ENCODE results near the gene RGS14.
"Not testable (repeated sequence)": the region's sequence is repeated elsewhere in the genome, so short reads cannot be mapped to it uniquely, and the experiment has no call there.

Gene RGS14

DNA sequence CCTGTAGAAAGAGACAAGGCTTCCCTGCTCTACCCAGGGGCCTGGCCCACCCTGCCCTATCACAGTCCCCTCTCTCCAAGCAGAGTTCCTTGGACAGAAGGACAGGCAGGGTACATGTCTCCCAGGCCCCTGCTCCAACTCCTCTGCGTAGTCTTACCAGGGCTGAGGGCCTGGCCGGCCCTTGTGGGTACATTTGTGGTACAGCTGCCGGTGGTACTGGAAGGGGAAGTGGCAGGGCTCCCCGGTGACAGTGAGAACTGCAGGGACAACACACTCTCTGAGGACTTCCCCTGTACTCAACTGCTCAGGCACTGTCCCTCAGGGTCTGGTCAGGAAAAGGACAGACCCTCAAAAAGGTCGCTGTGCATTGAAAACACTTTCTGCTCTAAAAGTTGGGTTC lies 48.1 kb downstream of the RGS14 start:
- Histone ChIP-seq H3K9ac (ENCODE audit: low read length in 2 of 2) (no peak overlapping the region), H3K4me3 (ENCODE audit: low read length in 2 of 2) (no peak overlapping the region), H3K27ac (ENCODE audit: low read length) (no peak overlapping the region), H3K36me3 (ENCODE audit: control insufficient read depth in 2 of 2, insufficient read depth in 2 of 2, low read length in 2 of 2) (no peaks in the 10 kb centered on the region), H3K27me3 (ENCODE audit: control insufficient read depth in 1 of 2, insufficient read depth in 2 of 2, low read length in 2 of 2) (peaks cover 44 to 51% of the 10 kb centered on the region in 2 donors), H3K4me1 (ENCODE audit: control insufficient read depth, insufficient read depth, low read length) (peaks cover 31% of the 10 kb centered on the region), H3K9me3 (ENCODE audit: control insufficient read depth in 2 of 2, low read length in 2 of 2) (no peaks in the 10 kb centered on the region)

GRCh38 chr5:177409043-177409801 lies 51.5 kb downstream of the RGS14 start, which contains the start of gene F12:
Gene F12, minus strand, starts transcription at chr5:177409564. Its CDS starts 37 bp downstream, at chr5:177409527.
- no peak within 1 kb of the TSS for H3K4me3 ChIP-seq (ENCODE audit: low read length in 2 of 2)
- H3K9me3 ChIP-seq (ENCODE audit: control insufficient read depth in 2 of 2, low read length in 2 of 2), result no peaks in the 10 kb centered on the region
- peaks cover 13 to 17% of the 10 kb centered on the region in 2 donors for H3K27me3 ChIP-seq (ENCODE audit: control insufficient read depth in 1 of 2, insufficient read depth in 2 of 2, low read length in 2 of 2)
- no peak within 1 kb of the TSS for H3K27ac ChIP-seq (ENCODE audit: low read length)
- no peak within 1 kb of the TSS for H3K9ac ChIP-seq (ENCODE audit: low read length in 2 of 2)
- peaks cover 8% of the 10 kb centered on the region for H3K4me1 ChIP-seq (ENCODE audit: control insufficient read depth, insufficient read depth, low read length)
- no peaks in the 10 kb centered on the region for H3K36me3 ChIP-seq (ENCODE audit: control insufficient read depth in 2 of 2, insufficient read depth in 2 of 2, low read length in 2 of 2)

- Histone ChIP-seq H3K4me3 (ENCODE audit: low read length in 2 of 2) (no peak overlapping the region), H3K4me1 (ENCODE audit: control insufficient read depth, insufficient read depth, low read length) (no peaks in the 10 kb centered on the region), H3K9ac (ENCODE audit: low read length in 2 of 2) (no peak overlapping the region), H3K27me3 (ENCODE audit: control insufficient read depth in 1 of 2, insufficient read depth in 2 of 2, low read length in 2 of 2) (peaks cover 4 to 5% of the 10 kb centered on the region in 2 donors), H3K27ac (ENCODE audit: low read length) (no peak overlapping the region), H3K9me3 (ENCODE audit: control insufficient read depth in 2 of 2, low read length in 2 of 2) (no peaks in the 10 kb centered on the region), H3K36me3 (ENCODE audit: control insufficient read depth in 2 of 2, insufficient read depth in 2 of 2, low read length in 2 of 2) (no peaks in the 10 kb centered on the region)
Measured at GRCh38 chr5:177410575-177410974, 52.9 kb downstream of the RGS14 start.

DNA sequence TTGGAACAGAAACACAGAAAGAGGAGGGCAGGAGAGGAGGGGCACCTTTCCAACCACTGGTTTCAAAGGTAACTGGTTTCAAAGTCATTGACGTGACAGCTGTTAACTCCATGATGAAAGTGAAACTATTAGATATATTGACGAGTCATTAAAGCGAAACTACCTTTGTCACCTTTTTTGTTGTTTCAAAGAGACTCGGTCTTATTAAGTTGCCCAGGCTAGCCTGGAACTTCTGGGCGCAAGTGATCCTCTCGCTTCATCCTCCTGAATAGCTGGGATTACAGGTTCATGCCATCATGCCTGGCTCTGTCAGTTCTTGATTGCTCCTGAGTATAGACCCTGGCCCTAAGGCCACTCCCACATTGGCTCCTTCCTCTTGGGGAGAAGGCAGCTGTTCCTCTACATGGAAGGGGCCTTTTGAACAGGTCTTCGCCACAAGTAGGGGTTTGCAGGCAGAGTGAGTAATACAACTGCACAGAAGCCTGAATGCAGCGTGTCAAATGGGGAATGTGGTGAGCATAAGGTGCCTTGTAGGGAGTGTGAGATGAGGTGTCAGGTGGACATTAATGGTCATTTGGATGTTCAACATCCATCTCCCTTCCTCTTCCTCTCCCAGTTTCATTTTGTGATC lies 55.0 kb downstream of the RGS14 start:
- H3K27me3 ChIP-seq (ENCODE audit: control insufficient read depth in 1 of 2, insufficient read depth in 2 of 2, low read length in 2 of 2), result peaks cover 0 to 4% of the 10 kb centered on the region in 2 donors
- no peak overlapping the region for H3K27ac ChIP-seq (ENCODE audit: low read length)
- H3K4me1 ChIP-seq (ENCODE audit: control insufficient read depth, insufficient read depth, low read length), result peaks cover 2% of the 10 kb centered on the region
- H3K36me3 ChIP-seq (ENCODE audit: control insufficient read depth in 2 of 2, insufficient read depth in 2 of 2, low read length in 2 of 2), result no peaks in the 10 kb centered on the region
- no peaks in the 10 kb centered on the region for H3K9me3 ChIP-seq (ENCODE audit: control insufficient read depth in 2 of 2, low read length in 2 of 2)
- H3K9ac ChIP-seq (ENCODE audit: low read length in 2 of 2), result no peak overlapping the region
- H3K4me3 ChIP-seq (ENCODE audit: low read length in 2 of 2), result no peak overlapping the region

DNA sequence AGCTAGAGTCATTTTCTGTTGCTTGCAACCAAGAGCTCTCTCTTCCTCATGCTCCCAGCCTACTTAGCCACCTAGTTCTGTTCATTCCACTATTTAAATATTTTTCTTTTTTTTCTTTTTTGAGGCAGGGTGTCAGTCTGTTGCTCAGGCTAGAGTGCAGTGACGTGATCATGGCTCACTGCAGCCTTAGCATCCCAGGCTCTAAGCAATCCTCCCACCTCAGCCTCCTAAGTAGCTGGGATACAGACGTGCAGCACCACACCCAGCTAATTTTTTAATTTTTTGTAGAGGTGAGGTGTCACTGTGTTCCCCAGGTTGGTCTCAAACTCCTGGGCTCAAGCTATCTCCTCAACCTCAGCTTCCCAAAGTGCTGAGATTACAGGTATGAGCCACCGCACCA lies 56.8 kb downstream of the RGS14 start:
- Histone ChIP-seq H3K4me1 (ENCODE audit: control insufficient read depth, insufficient read depth, low read length) (peaks cover 2% of the 10 kb centered on the region), H3K27me3 (ENCODE audit: control insufficient read depth in 1 of 2, insufficient read depth in 2 of 2, low read length in 2 of 2) (no peaks in the 10 kb centered on the region), H3K4me3 (ENCODE audit: low read length in 2 of 2) (no peak overlapping the region), H3K27ac (ENCODE audit: low read length) (no peak overlapping the region), H3K9ac (ENCODE audit: low read length in 2 of 2) (no peak overlapping the region), H3K9me3 (ENCODE audit: control insufficient read depth in 2 of 2, low read length in 2 of 2) (no peaks in the 10 kb centered on the region), H3K36me3 (ENCODE audit: control insufficient read depth in 2 of 2, insufficient read depth in 2 of 2, low read length in 2 of 2) (no peaks in the 10 kb centered on the region)

DNA sequence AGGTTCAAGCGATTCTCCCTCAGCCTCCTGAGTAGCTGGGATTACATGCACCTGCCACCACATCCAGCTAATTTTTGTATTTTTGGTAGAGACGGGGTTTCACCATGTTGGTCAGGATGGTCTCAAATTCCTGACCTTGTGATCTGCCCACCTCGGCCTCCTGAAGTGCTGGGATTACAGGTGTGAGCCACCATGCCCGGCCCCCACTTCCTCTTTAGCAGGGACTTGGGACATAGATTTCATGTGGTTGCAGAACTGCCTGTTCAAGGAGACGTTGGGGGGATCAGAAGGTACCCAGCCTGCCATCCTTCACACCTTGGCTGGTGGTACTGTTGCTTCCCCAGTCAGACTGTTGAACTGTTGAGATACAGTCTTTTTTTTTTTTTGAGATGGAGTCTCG lies 59.4 kb downstream of the RGS14 start:
- H3K27ac ChIP-seq (ENCODE audit: low read length); H3K36me3 ChIP-seq (ENCODE audit: control insufficient read depth in 2 of 2, insufficient read depth in 2 of 2, low read length in 2 of 2); H3K4me3 ChIP-seq (ENCODE audit: low read length in 2 of 2); H3K4me1 ChIP-seq (ENCODE audit: control insufficient read depth, insufficient read depth, low read length); H3K9me3 ChIP-seq (ENCODE audit: control insufficient read depth in 2 of 2, low read length in 2 of 2); H3K9ac ChIP-seq (ENCODE audit: low read length in 2 of 2); H3K27me3 ChIP-seq (ENCODE audit: control insufficient read depth in 1 of 2, insufficient read depth in 2 of 2, low read length in 2 of 2): not testable (repeated sequence)

GRCh38 chr5:177419046-177419445 lies 61.3 kb downstream of the RGS14 start:
- H3K4me3 ChIP-seq (ENCODE audit: low read length in 2 of 2), result no peak overlapping the region
- no peaks in the 10 kb centered on the region for H3K27me3 ChIP-seq (ENCODE audit: control insufficient read depth in 1 of 2, insufficient read depth in 2 of 2, low read length in 2 of 2)
- peaks cover 2% of the 10 kb centered on the region for H3K4me1 ChIP-seq (ENCODE audit: control insufficient read depth, insufficient read depth, low read length)
- H3K9me3 ChIP-seq (ENCODE audit: control insufficient read depth in 2 of 2, low read length in 2 of 2), result no peaks in the 10 kb centered on the region
- no peaks in the 10 kb centered on the region for H3K36me3 ChIP-seq (ENCODE audit: control insufficient read depth in 2 of 2, insufficient read depth in 2 of 2, low read length in 2 of 2)
- H3K9ac ChIP-seq (ENCODE audit: low read length in 2 of 2), result no peak overlapping the region
- no peak overlapping the region for H3K27ac ChIP-seq (ENCODE audit: low read length)

- H3K4me3 ChIP-seq (ENCODE audit: low read length in 2 of 2); H3K9ac ChIP-seq (ENCODE audit: low read length in 2 of 2); H3K27ac ChIP-seq (ENCODE audit: low read length); H3K4me1 ChIP-seq (ENCODE audit: control insufficient read depth, insufficient read depth, low read length); H3K36me3 ChIP-seq (ENCODE audit: control insufficient read depth in 2 of 2, insufficient read depth in 2 of 2, low read length in 2 of 2); H3K9me3 ChIP-seq (ENCODE audit: control insufficient read depth in 2 of 2, low read length in 2 of 2); H3K27me3 ChIP-seq (ENCODE audit: control insufficient read depth in 1 of 2, insufficient read depth in 2 of 2, low read length in 2 of 2): not testable (repeated sequence)
Measured at GRCh38 chr5:177420472-177420871, 62.7 kb downstream of the RGS14 start.

GRCh38 chr5:177421062-177421798 lies 63.5 kb downstream of the RGS14 start:
- no peak overlapping the region for H3K9ac ChIP-seq (ENCODE audit: low read length in 2 of 2)
- no peaks in the 10 kb centered on the region for H3K36me3 ChIP-seq (ENCODE audit: control insufficient read depth in 2 of 2, insufficient read depth in 2 of 2, low read length in 2 of 2)
- no peaks in the 10 kb centered on the region for H3K27me3 ChIP-seq (ENCODE audit: control insufficient read depth in 1 of 2, insufficient read depth in 2 of 2, low read length in 2 of 2)
- peaks cover 12% of the 10 kb centered on the region for H3K4me1 ChIP-seq (ENCODE audit: control insufficient read depth, insufficient read depth, low read length)
- H3K9me3 ChIP-seq (ENCODE audit: control insufficient read depth in 2 of 2, low read length in 2 of 2), result no peaks in the 10 kb centered on the region
- H3K27ac ChIP-seq (ENCODE audit: low read length), result no peak overlapping the region
- no peak overlapping the region for H3K4me3 ChIP-seq (ENCODE audit: low read length in 2 of 2)
